HepG2 (cell line): ENCODE results near the gene ADAM8. TPM values are rescaled to one million over a fixed set of nuclear protein-coding genes. Genes with fewer than 3 reads are reported as not detected.

ENCODE experiments used
- ATAC-seq: fragments of 200-7000 bp; cut with Tn5 transposase; 3 replicates; pipeline ENCODE4 v1.9.1; 2020; ENCODE audit warnings: mild to moderate bottlenecking, moderate library complexity
- BruUV-seq: library from RNA; stranded (reverse); fragments of 400-500 nt; replicated peaks from 2 replicates; lab custom pipeline; 2021; lab: Mats Ljungman, UMichigan
- CTCF ChIA-PET: fragments of 300-600 bp; formaldehyde crosslinking; extraction: SDS; loops from one replicate; lab custom pipeline; 2021; ENCODE audit warnings: low total read pairs, inconsistent platforms, low intra/inter-chr PET ratio; lab: Yijun Ruan, JAX
- POLR2A ChIA-PET: fragments of 350-600 bp; sonication (Branson Sonifier 250); formaldehyde crosslinking; loops from one replicate; lab custom pipeline; 2020; ENCODE audit warnings: antibody characterized with exemption, inconsistent platforms; lab: Yijun Ruan, JAX
- DNase-seq: peaks from one replicate; pipeline ENCODE4 v3.0.0-alpha.2; 2015; ENCODE audit warnings: low spot score
- FAIRE-seq: peaks from 3 replicates; lab custom pipeline; 2011; peaks lifted over from hg19 to GRCh38; lab: Jason Lieb, UNC
- H2AFZ ChIP-seq: one replicate; pipeline ENCODE4 v1.6.1; 2011; ENCODE audit warnings: low read length, inconsistent platforms
- H3K27ac ChIP-seq: fragments of 300-600 bp; 3 replicates; pipeline ENCODE4 v1.8.0; 2011; ENCODE audit warnings: mixed run types, mild to moderate bottlenecking, mixed read lengths, low read length, inconsistent platforms; ENCODE audit not compliant: insufficient read depth; ENCODE audit errors: extremely low read length
- H3K27me3 ChIP-seq, 2 experiments: fragments of 200-600 bp in 1 of 2; 2 replicates in 1 of 2; 3 replicates in 1 of 2; pipeline versions ENCODE4 v1.6.0 to v1.8.0; 2011; ENCODE audit warnings: low read length in 2 of 2, mild to moderate bottlenecking in 2 of 2, moderate library complexity in 2 of 2, inconsistent platforms in 1 of 2; ENCODE audit not compliant: insufficient read depth in 2 of 2, control insufficient read depth in 1 of 2
- H3K36me3 ChIP-seq, 2 experiments: fragments of 200-600 bp in 1 of 2; replicated peaks in 1 of 2; 2 replicates in 1 of 2; 3 replicates in 1 of 2; pipeline versions ENCODE4 v1.5.1 to v1.8.0; 2011; ENCODE audit warnings: low read length in 2 of 2, inconsistent platforms in 1 of 2; ENCODE audit not compliant: insufficient read depth in 2 of 2, control insufficient read depth in 1 of 2
- H3K4me1 ChIP-seq: 2 replicates; pipeline ENCODE4 v1.5.1; 2012; ENCODE audit warnings: low read length, inconsistent platforms; ENCODE audit not compliant: insufficient read depth
- H3K4me2 ChIP-seq: 2 replicates; pipeline ENCODE4 v1.6.0; 2011; ENCODE audit warnings: low read depth, low read length, inconsistent platforms
- H3K4me3 ChIP-seq, 3 experiments: fragments of 200-600 bp in 1 of 3; sonication (generic), shearing (Covaris generic) in 1 of 3; replicated peaks in 1 of 3; 2 replicates each; pipeline ENCODE4 v1.5.1; 2011 to 2016; ENCODE audit warnings: low read length in 3 of 3, inconsistent platforms in 2 of 3, low read depth in 2 of 3, mild to moderate bottlenecking in 2 of 3, control low read depth in 1 of 3, mixed read lengths in 1 of 3; ENCODE audit not compliant: insufficient read depth in 1 of 3
- H3K79me2 ChIP-seq: one replicate; pipeline ENCODE4 v1.6.1; 2011; ENCODE audit warnings: low read length, inconsistent platforms; ENCODE audit not compliant: insufficient read depth
- H3K9ac ChIP-seq: 2 replicates; pipeline ENCODE4 v1.6.0; 2011; ENCODE audit warnings: mild to moderate bottlenecking, low read depth, low read length, inconsistent platforms; ENCODE audit not compliant: insufficient read depth
- H3K9me3 ChIP-seq: 2 replicates; pipeline ENCODE4 v1.5.1; 2012; ENCODE audit warnings: mild to moderate bottlenecking, low read length
- H4K20me1 ChIP-seq: 2 replicates; pipeline ENCODE4 v1.6.0; 2011; ENCODE audit warnings: inconsistent platforms, mild to moderate bottlenecking, low read length, moderate library complexity; ENCODE audit not compliant: insufficient read depth
- ARNTL ChIP-seq: sonication (generic); formaldehyde crosslinking; IDR thresholded peaks from 2 replicates; pipeline ENCODE4 v1.4.0; 2020; ENCODE audit warnings: mild to moderate bottlenecking, missing genetic modification reagents
- CAMTA2 ChIP-seq: sonication (generic); formaldehyde crosslinking; IDR thresholded peaks from 2 replicates; pipeline ENCODE4 v1.4.0; 2020; ENCODE audit warnings: mild to moderate bottlenecking, missing genetic modification reagents, borderline replicate concordance
- HOXA9 ChIP-seq: sonication (generic); formaldehyde crosslinking; IDR thresholded peaks from 2 replicates; pipeline ENCODE4 v1.8.1; 2022; ENCODE audit warnings: missing genetic modification reagents, mild to moderate bottlenecking, moderate library complexity, borderline replicate concordance
- MIER2 ChIP-seq: IDR thresholded peaks from 2 replicates; pipeline ENCODE4 v1.6.1; 2016; ENCODE audit warnings: missing biosample characterization, missing genetic modification reagents
- MYPOP ChIP-seq: sonication (generic); formaldehyde crosslinking; IDR thresholded peaks from 2 replicates; pipeline ENCODE4 v1.8.1; 2023; ENCODE audit warnings: mild to moderate bottlenecking, moderate library complexity, missing genetic modification reagents
- PRDM15 ChIP-seq: sonication (generic); formaldehyde crosslinking; IDR thresholded peaks from 2 replicates; pipeline ENCODE4 v1.4.0; 2020; ENCODE audit warnings: missing genetic modification reagents
- SAP130 ChIP-seq: IDR thresholded peaks from 2 replicates; pipeline ENCODE4 v1.6.1; 2016; ENCODE audit warnings: low read depth
- ZKSCAN1 ChIP-seq: fragments of 150-350 bp; IDR thresholded peaks from 2 replicates; pipeline ENCODE4 v1.6.1; 2014; ENCODE audit warnings: low read length
- ZNF33A ChIP-seq: sonication (generic); formaldehyde crosslinking; IDR thresholded peaks from 2 replicates; pipeline ENCODE4 v1.5.1; 2020; ENCODE audit warnings: missing genetic modification reagents, mild to moderate bottlenecking, moderate library complexity, borderline replicate concordance
- ZNF431 ChIP-seq: sonication (generic); formaldehyde crosslinking; IDR thresholded peaks from 2 replicates; pipeline ENCODE4 v1.9.0; 2022; ENCODE audit warnings: missing genetic modification reagents, low read depth, mild to moderate bottlenecking, borderline replicate concordance
- ZNF460 ChIP-seq: sonication (generic); formaldehyde crosslinking; IDR thresholded peaks from 2 replicates; pipeline ENCODE4 v1.5.1; 2020; ENCODE audit warnings: missing genetic modification reagents, mild to moderate bottlenecking, borderline replicate concordance
- ZNF558 ChIP-seq: sonication (generic); formaldehyde crosslinking; IDR thresholded peaks from 2 replicates; pipeline ENCODE4 v1.9.0; 2022; ENCODE audit warnings: mild to moderate bottlenecking, missing genetic modification reagents, borderline replicate concordance
- ZNF780A ChIP-seq: sonication (generic); formaldehyde crosslinking; IDR thresholded peaks from 2 replicates; pipeline ENCODE4 v1.8.0; 2022; ENCODE audit warnings: mild to moderate bottlenecking, missing genetic modification reagents, moderate library complexity
- WGBS: methylation state at CpG from one replicate; pipeline ENCODE4 v1.1.6; 2017; ENCODE audit warnings: low lambda C conversion rate; 5-methylcytosine and 5-hydroxymethylcytosine counted together
- in situ Hi-C: cut with HindIII; loops from 2 replicates; pipeline ENCODE4 v1.10.0; 2017; ENCODE audit warnings: low pct_unique_long_range_greater_than_20kb; ENCODE audit not compliant: extremely low pct_ligation_motif_present
- intact Hi-C: fragments of 100-400 bp; cut with micrococcal nuclease; formaldehyde crosslinking; loops from one replicate; pipeline ENCODE4 v1.10.0; 2022; ENCODE audit not compliant: unreplicated experiment
- polyA plus RNA-seq, 8 experiments: library from polyadenylated mRNA; depleted of rRNA in 3 of 8; stranded (reverse) in 7 of 8; unstranded in 1 of 8; fragments of >200 nt; fragmentation: Illumina TruSeq in 4 of 8; extraction: Trizol in 4 of 8; gene quantifications; 2 replicates each; pipeline versions ENCODE4 v1.2.1 to v1.2.3, GENCODE V29; 2011 to 2016; ENCODE audit warnings: low read depth in 4 of 8, missing spikeins in 1 of 8, mixed read lengths in 1 of 8; ENCODE audit not compliant: insufficient read depth in 1 of 8
- total RNA-seq, 5 experiments: library from RNA; depleted of rRNA; stranded (reverse); fragments of >200 nt; fragmentation: Illumina TruSeq; extraction: Trizol; gene quantifications; 2 replicates each; pipeline ENCODE4 v1.2.3, GENCODE V29; 2016; ENCODE audit warnings: low read depth in 1 of 5

ADAM8 gene
- total and polyA plus RNA-seq, 2 of the 13 experiments (the other 11 are each of a cell fraction or from before 2014, with no cell fraction given): 0.24 to 0.93 TPM

- Histone ChIP-seq H3K9ac (no peak overlapping the region), H2AFZ (no peak overlapping the region), H3K36me3 (peaks cover 32 to 62% of the 10 kb centered on the region in 2 experiments), H3K9me3 (no peaks in the 10 kb centered on the region), H3K27me3 (no peaks in the 10 kb centered on the region), H3K4me2 (no peak overlapping the region), H3K79me2 (no peaks in the 10 kb centered on the region), H3K4me1 (no peaks in the 10 kb centered on the region), H3K4me3 (no peak overlapping the region)
- POLR2A ChIA-PET: no interaction called here
- in situ Hi-C loops: no loop called here
- BruUV-seq: no TSS peak
- intact Hi-C loops: no loop called here
- 99% methylated on average over 18 of the region's 38 CpGs for WGBS
- TF ChIP-seq ZNF780A (CRISPR knock-in tag) (no peak), PRDM15 (CRISPR knock-in tag) (no peak), ARNTL (no peak), SAP130 (no peak), HOXA9 (CRISPR knock-in tag) (no peak), ZNF431 (CRISPR knock-in tag) (no peak), MIER2 (CRISPR knock-in tag) (no peak), ZNF558 (CRISPR knock-in tag) (no peak), CAMTA2 (CRISPR knock-in tag) (no peak), ZNF33A (CRISPR knock-in tag) (no peak), ZKSCAN1 (no peak), MYPOP (CRISPR knock-in tag) (no peak), ZNF460 (CRISPR knock-in tag) (no peak)
- TF ChIP-seq, all 625 proteins: peak for 0
- ATAC-seq: no peak; the same call in 2 of the 3 replicates
- no peak for DNase-seq
- CTCF ChIA-PET: no interaction called here
- Histone ChIP-seq H4K20me1 (no peaks in the 10 kb centered on the region), H3K27ac (no peak overlapping the region)
- FAIRE-seq: no peak
Measured at GRCh38 chr10:133292919-133293809, 16.5 kb upstream of the ADAM8 start.
